ENCODE data around the gene ISM2. TPM values are rescaled to one million over a fixed set of nuclear protein-coding genes. Genes with fewer than 3 reads are reported as not detected.

ISM2 gene
- total RNA-seq, 2 experiments from 2014 or later: 0.41 to 0.53 TPM

DNA sequence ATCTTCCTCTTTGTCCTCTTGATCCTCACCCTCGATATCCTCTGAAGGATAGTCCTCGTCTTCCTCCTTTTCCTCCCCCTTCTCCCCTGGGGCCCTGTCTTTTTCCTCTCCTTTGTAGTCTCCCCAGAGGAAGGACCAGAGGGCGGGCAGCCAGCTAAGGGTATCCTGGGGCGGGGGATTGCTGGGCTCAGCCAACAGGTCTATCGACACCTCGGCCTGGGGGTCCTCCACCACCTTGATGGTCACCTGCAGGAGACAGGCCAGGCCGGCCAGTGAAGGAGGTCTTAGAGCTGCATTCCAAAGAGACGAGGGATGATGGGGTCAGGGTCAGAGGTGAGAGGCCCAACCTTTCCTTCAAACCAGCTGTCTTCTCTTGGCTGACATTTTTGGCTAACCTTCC lies 16.2 kb downstream of the ISM2 start:
- DNase-seq (no peak), ATAC-seq (no peak)
- Mint-ChIP-seq H3K4me3 (no peak overlapping the region), H3K36me3 (ENCODE audit: low read depth) (no peaks in the 10 kb centered on the region), H3K4me1 (no peaks in the 10 kb centered on the region), H3K27me3 (no peaks in the 10 kb centered on the region), H3K9me3 (ENCODE audit: low read depth) (no peaks in the 10 kb centered on the region), H3K27ac (no peak overlapping the region)
- intact Hi-C loops (cut with DNase I, micrococcal nuclease): no loop called here
- POLR2A ChIA-PET: interaction anchor here (1.0 kb wide), 1 partner anchor 16 kb away, joined by 3 read pairs; the partner anchor contains the start of gene ISM2
- CTCF ChIA-PET: no interaction called here

DNA sequence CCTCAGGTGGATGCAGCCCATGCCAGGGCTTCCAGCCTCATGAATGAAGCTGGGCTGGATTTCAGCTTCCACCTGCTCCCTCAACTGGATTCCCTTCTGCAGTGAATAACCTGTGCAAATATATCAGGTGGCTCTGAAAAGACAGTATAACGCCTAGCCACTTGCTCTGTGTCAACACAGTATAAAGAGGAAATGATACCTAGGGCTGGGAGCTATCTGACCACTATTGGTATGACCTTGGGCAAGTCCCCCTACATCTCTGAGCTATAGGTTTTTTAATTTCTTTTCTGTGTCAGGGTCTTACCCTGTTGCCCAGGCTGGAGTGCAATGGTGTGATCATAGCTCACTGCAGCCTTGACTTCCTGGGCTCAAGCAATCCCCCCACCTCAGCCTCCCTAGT lies 19.8 kb downstream of the ISM2 start:
- POLR2A ChIA-PET: no interaction called here
- no peaks in the 10 kb centered on the region for H3K4me1 Mint-ChIP-seq

DNA sequence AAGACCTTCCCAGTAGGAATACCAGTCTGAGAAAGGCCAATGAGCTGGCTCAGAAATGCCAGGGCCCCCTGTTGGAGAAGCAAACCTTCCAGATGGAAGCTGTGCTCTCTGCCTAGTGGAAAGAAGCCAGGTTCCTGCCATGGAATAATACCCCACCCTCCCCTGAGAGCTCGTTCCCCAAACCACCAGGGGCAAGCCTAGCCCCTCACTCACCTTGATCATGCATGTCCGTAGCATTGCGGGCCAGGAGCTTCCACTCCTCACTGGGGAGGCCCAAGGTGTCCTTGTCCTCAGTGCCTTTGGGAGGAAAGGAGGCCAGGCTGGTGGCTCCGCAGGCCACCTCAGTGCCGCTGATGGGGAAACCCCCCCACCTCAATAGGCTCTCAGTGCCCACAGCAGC lies 20.6 kb downstream of the ISM2 start:
- Mint-ChIP-seq H3K36me3 (ENCODE audit: low read depth) (no peaks in the 10 kb centered on the region), H3K27me3 (no peaks in the 10 kb centered on the region), H3K4me3 (no peak overlapping the region), H3K4me1 (no peaks in the 10 kb centered on the region), H3K27ac (no peak overlapping the region), H3K9me3 (ENCODE audit: low read depth) (no peaks in the 10 kb centered on the region)
- no peak for DNase-seq
- CTCF ChIA-PET: no interaction called here
- POLR2A ChIA-PET: interaction anchor here (0.6 kb wide), 1 partner anchor 14 kb away, joined by 9 read pairs; no protein-coding TSS in a partner anchor
- no peak for ATAC-seq
- intact Hi-C loops (cut with DNase I, micrococcal nuclease): no loop called here

More for the DNA sequence above, 19.8 kb downstream of the ISM2 start:
- Mint-ChIP-seq H3K27me3 (no peaks in the 10 kb centered on the region), H3K9me3 (ENCODE audit: low read depth) (no peaks in the 10 kb centered on the region), H3K36me3 (ENCODE audit: low read depth) (no peaks in the 10 kb centered on the region), H3K27ac (no peak overlapping the region), H3K4me3 (no peak overlapping the region)
- no peak for ATAC-seq
- no peak for DNase-seq
- intact Hi-C loops (cut with DNase I, micrococcal nuclease): no loop called here
- CTCF ChIA-PET: no interaction called here

DNA sequence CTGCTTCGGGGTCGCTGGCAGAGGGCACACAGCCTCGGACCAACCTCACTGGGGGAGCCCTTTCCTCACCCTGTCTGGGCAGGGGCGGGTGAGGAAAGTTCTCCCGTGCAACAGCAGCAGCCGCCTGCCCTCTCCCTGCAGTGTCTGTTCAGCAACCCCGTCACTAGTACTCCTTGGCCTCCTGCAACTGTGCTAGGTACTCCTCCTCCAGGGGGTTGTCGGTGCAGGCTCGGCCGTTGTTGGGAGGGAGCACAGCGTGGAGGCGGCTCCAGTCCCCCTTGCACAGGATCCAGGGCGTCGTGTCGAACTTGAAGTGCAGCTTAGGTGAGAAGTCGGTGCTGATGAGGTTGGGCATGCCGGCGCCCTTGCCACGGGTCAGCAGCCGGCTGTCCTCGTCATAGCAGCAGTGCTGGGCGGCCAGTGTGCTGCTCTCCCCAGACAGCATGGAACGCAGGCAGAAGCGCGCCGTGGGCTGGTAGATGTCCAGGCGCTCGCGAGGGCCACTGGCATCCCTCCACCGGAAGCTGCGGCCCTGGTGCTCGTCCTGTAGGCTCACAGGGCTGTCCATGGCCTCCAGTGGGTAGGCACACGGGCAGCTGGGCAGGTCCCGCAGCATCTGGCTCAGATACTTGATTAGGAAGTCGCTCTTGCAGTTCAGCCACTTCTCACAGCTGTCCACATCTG lies 23.0 kb downstream of the ISM2 start:
- CTCF ChIA-PET: interaction anchor here (0.6 to 2.5 kb wide), 2 partner anchors 16 to 18 kb away, joined by 4 to 9 read pairs; partner anchors contain the start of gene VIPAS39
- ATAC-seq: no peak
- no peaks in the 10 kb centered on the region for H3K4me1 Mint-ChIP-seq
- H3K36me3 Mint-ChIP-seq (ENCODE audit: low read depth): no peaks in the 10 kb centered on the region
- no peaks in the 10 kb centered on the region for H3K9me3 Mint-ChIP-seq (ENCODE audit: low read depth)
- H3K27me3 Mint-ChIP-seq: no peaks in the 10 kb centered on the region
- intact Hi-C loops (cut with DNase I, micrococcal nuclease): no loop called here
- no peak for DNase-seq
- no peak overlapping the region for H3K4me3 Mint-ChIP-seq
- POLR2A ChIA-PET: no interaction called here
- H3K27ac Mint-ChIP-seq: no peak overlapping the region

DNA sequence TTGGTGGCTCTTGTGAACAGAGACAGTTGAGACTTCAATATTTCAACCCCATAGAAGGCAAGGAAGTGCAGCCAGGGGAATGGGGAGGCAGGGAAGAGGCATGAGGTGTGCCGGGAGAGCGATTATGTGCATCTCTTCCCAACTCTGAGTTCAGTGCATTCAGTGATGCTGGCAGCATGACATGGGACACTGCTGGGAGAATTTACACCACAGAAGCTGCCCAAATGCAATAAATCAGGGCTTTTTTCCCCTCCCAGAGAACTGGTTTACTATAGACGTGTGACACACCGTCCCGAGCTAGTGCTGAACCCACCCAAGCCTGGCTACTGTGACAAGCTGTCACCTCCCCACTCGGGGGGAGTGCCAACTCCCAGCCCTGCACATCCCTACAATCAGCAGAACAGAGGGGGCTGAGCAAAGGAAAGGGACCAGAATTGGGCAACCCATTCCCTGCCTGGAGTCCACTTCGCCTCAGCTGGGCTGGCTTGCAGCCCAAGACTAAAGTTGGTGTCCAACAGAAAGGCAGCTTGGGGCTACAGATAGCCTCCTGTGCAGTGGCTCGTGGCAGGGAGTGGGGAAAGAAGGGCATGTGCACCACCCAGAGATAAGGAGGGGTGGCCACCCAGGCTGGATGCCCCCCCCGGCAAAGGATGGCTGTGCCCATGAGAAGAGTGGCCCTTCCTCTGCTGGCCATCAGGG lies 24.0 kb downstream of the ISM2 start:
- H3K4me1 Mint-ChIP-seq: no peaks in the 10 kb centered on the region
- CTCF ChIA-PET: interaction anchor here (2.5 kb wide), 1 partner anchor 15 kb away, joined by 9 read pairs; no protein-coding TSS in a partner anchor
- H3K9me3 Mint-ChIP-seq (ENCODE audit: low read depth): no peaks in the 10 kb centered on the region
- peaks cover 2% of the 10 kb centered on the region for H3K36me3 Mint-ChIP-seq (ENCODE audit: low read depth)
- DNase-seq: no peak
- H3K27ac Mint-ChIP-seq: no peak overlapping the region
- no peak for ATAC-seq
- POLR2A ChIA-PET: no interaction called here
- no peaks in the 10 kb centered on the region for H3K27me3 Mint-ChIP-seq
- intact Hi-C loops (cut with DNase I, micrococcal nuclease): no loop called here
- no peak overlapping the region for H3K4me3 Mint-ChIP-seq

DNA sequence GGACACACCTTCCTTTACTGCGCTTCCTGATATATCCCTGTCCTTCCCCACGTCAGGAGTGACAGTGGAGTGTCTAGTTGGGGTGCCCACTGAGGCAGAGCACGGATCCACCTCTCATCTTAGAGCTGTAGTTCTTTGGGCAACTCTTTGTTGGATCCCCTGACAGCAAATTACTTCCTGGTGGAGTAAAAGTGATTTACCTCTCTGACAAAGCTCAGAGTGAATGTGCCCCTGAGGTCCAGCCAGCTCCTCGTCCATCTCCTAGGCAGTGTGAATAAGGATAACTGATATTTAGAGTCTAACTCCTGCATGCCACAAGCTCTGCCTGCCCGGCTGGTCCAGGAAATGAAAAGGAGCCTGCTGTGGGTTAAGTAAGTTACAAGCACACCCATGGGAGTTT lies 24.7 kb downstream of the ISM2 start:
- ChIA-PET POLR2A (no interaction called here), CTCF (interaction anchor here (2.5 kb wide), 1 partner anchor 15 kb away, joined by 9 read pairs; no protein-coding TSS in a partner anchor)
- no peak overlapping the region for H3K4me3 Mint-ChIP-seq

DNA sequence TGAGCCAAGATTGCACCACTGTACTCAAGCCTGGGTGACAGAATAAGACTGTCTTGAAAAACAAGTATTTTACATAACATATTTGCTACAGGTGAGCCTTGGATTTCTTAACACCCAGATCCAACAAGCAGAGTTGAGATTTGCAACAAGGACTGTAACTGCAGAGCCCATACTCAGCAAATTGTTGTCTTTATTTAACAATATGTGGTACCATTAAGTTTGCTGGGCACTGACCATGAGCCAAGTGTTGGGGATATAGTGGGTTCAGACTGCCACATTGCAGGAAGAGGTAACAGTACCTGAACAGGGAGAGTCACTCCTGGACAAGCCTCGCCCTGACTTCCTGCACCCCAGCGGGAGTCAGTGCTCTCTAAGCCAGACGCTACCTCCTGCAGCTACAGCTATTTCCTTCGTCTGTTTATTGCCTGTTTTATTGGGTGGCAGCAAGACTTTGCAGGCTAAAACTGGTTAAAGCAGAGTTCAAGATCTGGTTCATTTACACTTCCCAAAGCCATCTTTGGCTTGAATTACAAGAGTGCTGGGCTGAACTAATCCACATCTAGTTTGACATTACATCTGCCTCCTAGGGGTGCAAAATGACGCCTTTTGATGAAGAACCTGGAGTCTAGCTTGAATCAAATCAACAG lies 28.3 kb downstream of the ISM2 start:
- H3K36me3 Mint-ChIP-seq (ENCODE audit: low read depth): peaks cover 26% of the 10 kb centered on the region
- DNase-seq: no peak
- ATAC-seq: no peak
- H3K4me1 Mint-ChIP-seq: no peaks in the 10 kb centered on the region
- ChIA-PET CTCF (interaction anchor here (2.7 kb wide), 1 partner anchor 11 kb away, joined by 10 read pairs; no protein-coding TSS in a partner anchor), POLR2A (no interaction called here)
- no peak overlapping the region for H3K4me3 Mint-ChIP-seq
- H3K27me3 Mint-ChIP-seq: no peaks in the 10 kb centered on the region
- H3K9me3 Mint-ChIP-seq (ENCODE audit: low read depth): no peaks in the 10 kb centered on the region
- no peak overlapping the region for H3K27ac Mint-ChIP-seq
- intact Hi-C loops (cut with DNase I, micrococcal nuclease): no loop called here

More for the DNA sequence above, 24.7 kb downstream of the ISM2 start:
- H3K4me1 Mint-ChIP-seq: no peaks in the 10 kb centered on the region
- intact Hi-C loops (cut with DNase I, micrococcal nuclease): no loop called here
- H3K9me3 Mint-ChIP-seq (ENCODE audit: low read depth): no peaks in the 10 kb centered on the region
- peaks cover 7% of the 10 kb centered on the region for H3K36me3 Mint-ChIP-seq (ENCODE audit: low read depth)
- ATAC-seq (no peak), DNase-seq (no peak)
- no peak overlapping the region for H3K27ac Mint-ChIP-seq
- H3K27me3 Mint-ChIP-seq: no peaks in the 10 kb centered on the region

DNA sequence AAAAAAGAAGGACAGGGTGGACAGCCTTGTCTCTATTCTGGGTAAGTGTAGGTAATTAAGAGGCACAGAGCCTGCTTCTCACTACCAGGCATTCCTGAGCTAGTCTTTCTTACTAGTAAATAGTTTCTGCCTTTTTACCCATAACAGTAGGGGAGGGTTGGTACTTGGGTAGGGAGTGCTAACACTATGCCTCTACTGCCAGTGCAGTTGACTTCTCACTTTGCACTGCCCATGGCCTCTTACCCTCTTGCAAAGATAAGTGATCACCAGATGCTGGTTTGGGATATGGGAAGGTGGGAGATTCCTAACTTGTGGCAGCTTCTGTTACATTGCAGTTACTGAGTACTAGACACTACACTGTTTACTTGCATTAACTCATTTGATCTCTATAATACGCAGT lies 29.1 kb downstream of the ISM2 start:
- intact Hi-C loops (cut with DNase I, micrococcal nuclease): no loop called here
- Mint-ChIP-seq H3K27me3 (no peaks in the 10 kb centered on the region), H3K27ac (no peak overlapping the region), H3K4me1 (no peaks in the 10 kb centered on the region), H3K4me3 (no peak overlapping the region), H3K9me3 (ENCODE audit: low read depth) (no peaks in the 10 kb centered on the region), H3K36me3 (ENCODE audit: low read depth) (peaks cover 33% of the 10 kb centered on the region)
- ATAC-seq (no peak), DNase-seq (no peak)
- ChIA-PET POLR2A (no interaction called here), CTCF (interaction anchor here (2.7 kb wide), 1 partner anchor 10 kb away, joined by 10 read pairs; no protein-coding TSS in a partner anchor)

DNA sequence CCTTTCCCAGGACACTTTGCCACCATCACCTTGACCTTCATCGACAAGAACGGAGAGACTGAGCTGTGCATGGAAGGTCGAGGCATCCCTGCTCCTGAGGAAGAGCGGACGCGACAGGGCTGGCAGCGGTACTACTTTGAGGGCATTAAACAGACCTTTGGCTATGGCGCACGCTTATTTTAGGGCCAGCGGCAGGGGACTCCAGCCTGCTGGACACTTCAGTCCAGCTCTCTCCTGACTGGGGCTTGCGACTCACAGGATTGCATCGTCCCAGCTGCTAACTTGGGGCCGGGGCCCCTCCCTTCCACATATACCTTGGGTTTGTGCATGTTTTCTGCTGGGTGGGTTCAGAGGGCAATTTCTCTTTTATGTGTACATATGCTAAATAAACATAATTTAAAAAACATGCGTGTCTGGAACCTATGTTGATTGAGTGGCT lies 29.5 kb downstream of the ISM2 start:
- intact Hi-C loops (cut with DNase I, micrococcal nuclease): no loop called here
- Mint-ChIP-seq H3K27me3 (no peaks in the 10 kb centered on the region), H3K4me3 (no peak overlapping the region), H3K27ac (no peak overlapping the region), H3K9me3 (ENCODE audit: low read depth) (no peaks in the 10 kb centered on the region), H3K36me3 (ENCODE audit: low read depth) (peaks cover 36% of the 10 kb centered on the region), H3K4me1 (no peaks in the 10 kb centered on the region)
- CTCF ChIA-PET: interaction anchor here (2.7 kb wide), 1 partner anchor 10 kb away, joined by 10 read pairs; no protein-coding TSS in a partner anchor
- POLR2A ChIA-PET: no interaction called here
- DNase-seq (no peak), ATAC-seq (no peak)

DNA sequence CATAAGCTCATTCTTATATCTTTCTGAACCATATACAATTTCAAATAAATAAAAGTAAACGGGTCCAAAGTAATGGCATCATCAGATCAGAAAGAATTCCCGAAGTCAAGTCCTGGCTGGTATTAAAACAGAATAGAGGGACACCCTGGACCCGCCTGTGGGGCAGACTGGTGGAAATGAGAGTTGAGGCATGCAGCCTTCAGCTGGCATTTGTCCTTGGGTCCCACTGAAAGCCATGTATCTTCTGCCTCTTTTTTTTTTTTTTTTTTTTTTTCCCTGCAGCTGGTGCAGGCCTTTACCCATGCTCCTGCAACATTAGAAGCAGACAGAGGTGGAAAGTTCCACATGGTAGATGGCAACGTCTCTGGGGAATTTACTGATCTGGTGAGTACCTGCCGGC lies 30.8 kb downstream of the ISM2 start:
- no peak for DNase-seq
- intact Hi-C loops (cut with DNase I, micrococcal nuclease): no loop called here
- Mint-ChIP-seq H3K4me3 (no peak overlapping the region), H3K9me3 (ENCODE audit: low read depth) (no peaks in the 10 kb centered on the region), H3K27ac (no peak overlapping the region), H3K36me3 (ENCODE audit: low read depth) (peaks cover 43% of the 10 kb centered on the region), H3K27me3 (no peaks in the 10 kb centered on the region), H3K4me1 (no peaks in the 10 kb centered on the region)
- ChIA-PET CTCF (no interaction called here), POLR2A (no interaction called here)
- ATAC-seq: no peak

DNA sequence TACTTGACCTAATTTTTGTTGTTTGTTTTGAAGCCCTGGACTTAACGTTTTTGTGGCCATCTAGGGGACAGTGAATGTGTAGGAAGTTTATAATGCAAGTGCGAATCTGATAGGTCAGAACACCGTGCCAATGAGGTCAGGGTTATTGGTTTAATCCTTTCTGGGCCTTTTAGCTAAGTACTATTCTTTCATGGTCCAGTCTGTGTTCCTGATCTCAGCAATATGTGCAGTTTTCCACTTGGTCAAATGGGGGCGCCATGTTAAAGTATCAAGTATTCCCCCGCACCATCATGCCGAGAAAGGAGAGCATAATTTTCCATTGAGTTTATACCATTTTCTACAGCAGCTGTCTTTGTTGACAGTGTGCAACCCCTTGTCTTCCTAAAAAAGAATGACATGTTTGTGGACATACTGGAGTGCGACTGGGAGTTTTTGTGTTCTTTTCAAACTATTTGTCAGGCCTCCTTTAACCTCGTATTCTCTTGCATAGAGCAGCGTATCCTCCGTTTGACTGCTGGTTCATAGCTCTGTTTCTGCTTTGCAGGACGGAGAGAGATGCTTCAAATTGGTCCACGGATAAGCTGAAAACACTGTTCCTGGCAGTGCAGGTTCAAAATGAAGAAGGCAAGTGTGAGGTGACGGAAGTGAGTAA lies 39.4 kb downstream of the ISM2 start:
- no peak for ATAC-seq
- no peaks in the 10 kb centered on the region for H3K27me3 Mint-ChIP-seq
- H3K4me1 Mint-ChIP-seq: peaks cover 38% of the 10 kb centered on the region
- H3K36me3 Mint-ChIP-seq (ENCODE audit: low read depth): peaks cover 45% of the 10 kb centered on the region
- ChIA-PET CTCF (interaction anchor here (0.6 to 3.0 kb wide), 32 partner anchors 10 to 325 kb away, joined by 3 to 13 read pairs (median 3); partner anchors contain the start of genes GSTZ1, POMT2, SAMD15 and TMED8), POLR2A (interaction anchor here (0.6 to 1.1 kb wide), 2 partner anchors 82 to 138 kb away, joined by 3 read pairs; partner anchors contain the start of genes GSTZ1, SAMD15 and TMED8)
- H3K27ac Mint-ChIP-seq: peak overlapping the region; percentile 100
- intact Hi-C loops (cut with DNase I, micrococcal nuclease): loop anchor here (1.0 to 10.0 kb wide), 13 partner anchors 40 to 1307 kb away; partner anchors contain the start of genes ADCK1 (in 1 of the 2), ANGEL1 (in 1 of the 2), CIPC (in 1 of the 2) and GPATCH2L (in 1 of the 2)
- DNase-seq: peak; percentile 85
- H3K9me3 Mint-ChIP-seq (ENCODE audit: low read depth): no peaks in the 10 kb centered on the region
- H3K4me3 Mint-ChIP-seq: peak overlapping the region; percentile 88
